GM21367 (cell line): ENCODE results near the gene PDE4B.
"Not testable (repeated sequence)": the region's sequence is repeated elsewhere in the genome, so short reads cannot be mapped to it uniquely, and the experiment has no call there.

Experiments
- ATAC-seq: cut with Tn5 transposase; IDR thresholded peaks from one replicate; pipeline ENCODE4 v1.9.1; 2021; ENCODE audit not compliant: unreplicated experiment

The PDE4B gene

GRCh38 chr1:66043186-66043585 is 250.5 kb downstream of the PDE4B start:
- ATAC-seq = no peak

DNA sequence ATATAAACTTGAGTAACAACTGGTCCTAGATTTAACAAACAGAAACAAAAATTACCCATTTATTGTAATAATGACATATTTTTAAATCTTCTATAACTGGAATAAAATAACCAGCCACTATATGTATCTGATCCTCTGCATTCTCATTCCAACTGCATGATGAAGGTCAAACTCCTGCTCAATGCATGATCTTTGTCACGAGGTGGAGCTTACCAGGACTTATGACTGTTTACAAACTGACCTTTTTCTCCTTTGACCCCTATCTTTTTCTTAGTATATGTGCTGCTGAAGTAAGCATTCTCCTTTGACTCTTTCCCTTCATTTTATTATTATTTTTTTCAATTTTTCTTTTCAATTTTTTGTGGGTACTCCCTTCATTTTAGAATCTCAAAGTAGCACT is 252.2 kb downstream of the PDE4B start:
- ATAC-seq = no peak

DNA sequence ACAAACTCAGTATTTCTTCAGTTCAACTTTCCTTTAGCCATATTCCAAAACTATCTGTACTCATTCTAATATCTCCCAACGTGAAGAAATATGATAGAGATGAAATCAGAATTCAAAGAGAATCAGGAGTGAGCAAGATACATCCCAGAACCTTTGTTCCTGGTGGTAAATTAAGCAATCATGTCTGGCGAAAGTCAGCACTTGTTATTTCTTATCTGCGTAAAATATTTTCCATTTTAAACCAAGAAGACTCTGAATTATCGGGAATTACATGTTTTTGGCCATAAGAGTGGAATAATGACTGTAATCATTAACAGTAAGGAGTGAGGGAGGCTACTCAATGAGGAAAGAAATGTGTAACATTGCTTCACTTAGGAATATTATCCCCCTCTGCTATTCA is 253.7 kb downstream of the PDE4B start:
- no peak for ATAC-seq

- ATAC-seq = no peak
Measured at GRCh38 chr1:66048011-66048410, 255.3 kb downstream of the PDE4B start.

GRCh38 chr1:66050123-66050522 is 257.4 kb downstream of the PDE4B start:
- ATAC-seq = no peak

DNA sequence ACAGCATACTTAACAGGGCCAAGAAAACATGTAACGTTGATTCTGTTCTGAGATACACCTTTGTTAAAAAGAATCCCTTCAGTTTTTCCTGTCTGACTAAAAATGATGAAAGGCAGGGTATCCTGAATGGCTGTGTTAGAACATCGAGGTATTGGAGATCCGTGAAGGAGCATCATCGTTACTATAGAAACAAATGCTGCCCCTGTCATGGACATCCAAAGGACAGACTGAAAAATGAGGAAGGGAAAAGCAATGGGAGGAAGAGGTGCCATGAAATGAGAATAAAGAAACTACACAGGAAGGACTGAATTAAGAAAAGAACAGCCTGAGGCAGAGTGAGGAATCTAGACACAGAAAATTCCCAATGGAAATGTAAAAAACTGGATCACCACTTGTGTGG is 257.9 kb downstream of the PDE4B start:
- no peak for ATAC-seq

DNA sequence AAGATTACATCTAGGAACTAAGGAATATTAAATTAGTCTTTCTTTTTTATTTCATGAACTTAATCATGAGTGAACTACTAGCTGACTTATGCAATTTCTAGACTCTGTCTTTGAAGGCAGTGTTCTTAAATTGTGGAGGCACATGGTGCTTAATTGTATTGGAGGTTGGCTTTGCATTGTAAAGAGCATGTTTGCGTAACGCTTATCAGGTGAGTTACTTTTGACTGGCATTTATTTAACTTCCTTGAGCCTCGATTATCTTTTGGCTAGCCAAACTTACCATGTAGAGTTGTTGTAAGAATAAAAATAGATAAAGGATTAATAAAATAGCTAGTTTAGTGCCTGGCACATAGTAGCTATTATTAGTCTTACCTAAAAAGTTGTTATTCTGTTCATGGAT is 262.4 kb downstream of the PDE4B start:
- ATAC-seq = no peak

DNA sequence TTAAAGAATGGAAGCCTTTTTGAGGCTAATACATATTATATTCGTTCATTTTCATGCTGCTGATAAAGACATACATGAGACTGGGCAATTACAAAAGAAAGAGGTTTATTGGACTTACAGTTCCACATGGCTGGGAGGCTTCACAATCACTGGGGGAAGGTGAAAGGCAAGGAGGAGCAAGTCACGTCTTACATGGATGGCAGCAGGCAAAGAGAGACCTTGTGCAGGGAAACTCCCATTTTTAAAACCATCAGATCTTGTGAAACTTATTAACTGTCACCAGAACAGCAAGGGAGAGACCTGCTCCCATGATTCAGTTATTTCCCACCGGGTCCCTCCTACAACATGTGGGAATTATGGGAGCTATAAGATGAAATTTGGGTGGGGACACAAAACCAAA is 264.8 kb downstream of the PDE4B start:
- ATAC-seq = not testable (repeated sequence)

DNA sequence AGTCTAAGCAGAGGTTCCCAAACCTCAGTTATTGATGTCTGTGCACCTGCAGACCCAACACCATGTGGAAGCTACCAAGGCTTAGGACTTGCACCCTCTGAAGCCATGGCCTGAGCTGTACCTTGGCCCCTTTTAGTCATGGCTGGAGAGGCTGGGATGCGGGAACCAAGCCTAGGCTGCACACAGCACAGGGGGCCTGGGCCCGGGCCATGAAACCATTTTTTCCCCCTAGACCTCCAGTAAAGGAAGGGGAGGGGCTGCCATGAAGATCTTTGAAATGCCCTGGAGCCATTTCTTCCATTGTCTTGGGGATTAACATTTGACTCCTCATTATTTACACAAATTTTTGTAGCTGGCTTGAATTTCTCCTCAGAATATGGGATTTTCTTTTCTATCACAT is 265.9 kb downstream of the PDE4B start:
- no peak for ATAC-seq

- ATAC-seq = not testable (repeated sequence)
Measured at GRCh38 chr1:66067219-66067618, 274.5 kb downstream of the PDE4B start.

- ATAC-seq = no peak
Measured at GRCh38 chr1:66069976-66070876, 277.5 kb downstream of the PDE4B start.

DNA sequence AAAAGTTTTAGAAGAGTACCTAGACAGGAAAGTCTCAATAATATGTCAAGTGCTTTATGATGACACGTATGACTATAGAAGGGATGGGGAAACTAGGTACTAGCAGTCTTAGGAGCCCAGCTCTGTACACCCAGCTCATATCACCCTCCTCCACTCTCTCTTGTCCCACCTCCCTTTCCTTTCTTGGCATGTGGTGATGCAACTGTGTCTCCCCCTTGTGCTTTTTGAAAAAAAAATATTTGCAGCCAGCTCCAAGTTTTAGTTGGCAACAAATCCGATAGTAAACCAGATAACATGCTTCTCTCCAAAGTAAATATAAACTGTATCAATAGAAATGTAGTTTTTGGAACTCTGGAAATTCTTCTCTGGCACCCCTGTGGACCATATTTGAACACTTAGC is 280.7 kb downstream of the PDE4B start:
- ATAC-seq = no peak

DNA sequence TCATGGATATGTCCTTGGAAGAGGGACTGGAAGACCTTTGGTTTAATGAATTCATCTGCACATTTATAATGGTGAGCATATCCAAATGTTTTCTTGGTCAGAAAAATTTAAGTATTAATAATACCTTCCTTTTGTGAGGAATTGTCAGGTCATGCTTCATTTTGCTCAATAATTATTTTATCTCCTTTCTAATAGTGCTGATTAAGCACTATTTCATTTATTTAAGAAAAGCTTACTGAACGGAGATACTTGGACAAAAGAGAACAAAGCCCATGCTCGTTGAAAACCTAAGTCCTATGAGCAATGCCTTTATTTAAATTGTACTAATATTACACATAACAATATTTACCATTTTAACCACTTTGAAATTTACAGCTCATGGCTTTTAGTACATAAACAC is 281.5 kb downstream of the PDE4B start:
- no peak for ATAC-seq

GRCh38 chr1:66078412-66078811 is 285.7 kb downstream of the PDE4B start:
- ATAC-seq = no peak

- no peak for ATAC-seq
Measured at GRCh38 chr1:66083003-66083402, 290.3 kb downstream of the PDE4B start.

- no peak for ATAC-seq
Measured at GRCh38 chr1:66084442-66084841, 291.7 kb downstream of the PDE4B start.

DNA sequence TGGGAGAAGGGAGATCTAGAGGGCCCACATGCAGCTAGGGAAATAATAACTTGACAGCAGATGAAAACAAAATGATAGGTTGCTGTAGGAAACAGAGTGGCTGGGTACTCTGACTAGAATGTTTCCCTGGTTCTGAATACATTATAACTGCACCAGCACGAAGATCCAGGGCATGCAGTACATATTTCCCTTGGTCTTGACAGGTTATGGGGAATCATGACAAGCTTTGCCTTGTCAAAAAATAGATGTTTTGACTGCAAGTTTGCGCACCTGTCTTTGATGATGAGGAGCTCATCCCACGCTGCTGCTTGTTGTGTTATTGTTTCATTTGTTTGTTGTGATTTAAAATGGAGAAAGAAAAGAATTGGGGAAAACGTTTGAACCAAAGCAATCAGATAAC is 292.9 kb downstream of the PDE4B start:
- ATAC-seq = no peak

GRCh38 chr1:66088787-66089186 is 296.1 kb downstream of the PDE4B start:
- no peak for ATAC-seq

- ATAC-seq = no peak
Measured at GRCh38 chr1:66090859-66091457, 298.3 kb downstream of the PDE4B start.

DNA sequence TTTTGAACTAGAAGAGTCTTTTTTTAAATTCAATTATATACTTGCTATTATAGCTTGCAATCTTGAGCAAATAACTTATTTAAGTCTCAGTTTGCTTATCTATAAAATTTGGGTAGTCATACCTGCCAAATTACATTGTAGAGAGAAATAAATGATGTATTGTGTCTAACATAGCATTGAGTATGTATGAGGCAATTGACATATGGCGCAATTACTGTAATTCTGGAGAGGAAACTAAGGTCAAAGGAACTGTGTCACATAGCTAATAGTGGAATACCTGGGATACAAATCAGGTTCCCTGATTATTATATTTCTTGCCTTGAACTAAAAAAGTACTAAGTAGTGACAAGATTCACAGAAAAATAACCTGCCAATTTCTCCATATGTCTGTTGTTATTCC is 302.5 kb downstream of the PDE4B start:
- ATAC-seq = no peak

DNA sequence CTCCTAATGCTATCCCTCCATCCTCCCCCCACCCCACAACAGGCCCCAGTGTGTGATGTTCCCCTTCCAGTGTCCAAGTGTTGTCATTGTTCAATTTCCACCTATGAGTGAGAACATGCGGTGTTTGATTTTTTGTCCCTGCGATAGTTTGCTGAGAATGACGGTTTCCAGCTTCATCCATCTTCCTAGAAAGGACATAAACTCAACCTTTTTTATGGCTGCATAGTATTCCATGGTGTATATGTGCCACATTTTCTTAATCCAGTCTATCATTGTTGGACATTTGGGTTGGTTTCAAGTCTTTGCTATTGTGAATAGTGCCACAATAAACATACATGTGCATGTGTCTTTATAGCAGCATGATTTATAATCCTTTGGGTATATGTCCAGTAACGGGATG is 308.3 kb downstream of the PDE4B start:
- ATAC-seq = not testable (repeated sequence)

DNA sequence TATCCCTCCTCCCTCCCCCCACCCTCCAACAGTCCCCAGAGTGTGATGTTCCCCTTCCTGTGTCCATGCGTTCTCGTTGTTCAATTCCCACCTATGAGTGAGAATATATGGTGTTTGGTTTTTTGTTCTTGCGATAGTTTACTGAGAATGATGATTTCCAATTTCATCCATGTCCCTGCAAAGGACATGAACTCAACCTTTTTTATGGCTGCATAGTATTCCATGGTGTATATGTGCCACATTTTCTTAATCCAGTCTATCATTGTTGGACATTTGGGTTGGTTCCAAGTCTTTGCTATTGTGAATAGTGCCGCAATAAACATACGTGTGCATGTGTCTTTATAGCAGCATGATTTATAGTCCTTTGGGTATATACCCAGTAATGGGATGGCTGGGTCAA is 311.4 kb downstream of the PDE4B start:
- not testable (repeated sequence) for ATAC-seq

DNA sequence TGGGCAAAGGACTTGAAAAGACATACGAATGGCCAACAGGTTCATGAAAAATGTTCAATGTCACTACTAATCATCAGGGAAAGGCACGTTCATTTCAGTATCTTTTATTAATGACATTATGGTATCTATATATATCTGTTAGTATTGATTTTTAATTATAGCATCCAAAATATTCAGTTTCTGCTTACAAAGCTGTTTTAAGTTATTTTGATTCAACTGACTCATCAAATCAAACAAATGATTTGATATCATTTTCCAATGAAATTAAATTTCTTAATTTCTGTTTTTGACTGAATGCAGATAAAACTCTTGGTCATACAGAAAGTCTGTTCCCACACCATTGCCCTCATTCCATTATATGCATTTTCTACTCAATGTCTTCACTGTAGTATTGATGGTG is 315.9 kb downstream of the PDE4B start:
- no peak for ATAC-seq
